Endodermal cell (in vitro differentiated cells): Measurements from ENCODE around the gene MALT1. TPM values are rescaled to one million over a fixed set of nuclear protein-coding genes. Genes with fewer than 3 reads are reported as not detected.

Experiments used
- DNase-seq: peaks from one replicate; pipeline ENCODE4 v3.0.0-alpha.2; 2017
- H3K27ac ChIP-seq: 2 replicates; pipeline ENCODE4 v1.5.1; 2013; ENCODE audit warnings: mild to moderate bottlenecking, low read depth, low read length, moderate library complexity
- H3K27me3 ChIP-seq: 2 replicates; pipeline ENCODE4 v1.6.1; 2013; ENCODE audit warnings: mild to moderate bottlenecking, low read length, moderate library complexity; ENCODE audit not compliant: insufficient read depth, control insufficient read depth, poor library complexity, severe bottlenecking
- H3K36me3 ChIP-seq: 2 replicates; pipeline ENCODE4 v1.7.0; 2013; ENCODE audit warnings: mild to moderate bottlenecking, low read length, moderate library complexity; ENCODE audit not compliant: control insufficient read depth, insufficient read depth
- H3K4me1 ChIP-seq: one replicate; pipeline ENCODE4 v1.7.0; 2013; ENCODE audit warnings: low read length; ENCODE audit not compliant: control insufficient read depth, insufficient read depth
- H3K4me3 ChIP-seq: 2 replicates; pipeline ENCODE4 v1.5.1; 2013; ENCODE audit warnings: mild to moderate bottlenecking, low read length, moderate library complexity
- H3K9ac ChIP-seq: 2 replicates; pipeline ENCODE4 v1.6.1; 2013; ENCODE audit warnings: mild to moderate bottlenecking, low read length, moderate library complexity; ENCODE audit not compliant: poor library complexity, severe bottlenecking; ENCODE audit errors: extremely low read depth
- H3K9me3 ChIP-seq: 2 replicates; pipeline ENCODE4 v1.6.1; 2013; ENCODE audit warnings: mild to moderate bottlenecking, low read length, moderate library complexity; ENCODE audit not compliant: control insufficient read depth
- H3K27ac Mint-ChIP-seq: 2 replicates; pipeline ENCODE4 v1.8.0; 2020; ENCODE audit warnings: mixed read lengths
- H3K27me3 Mint-ChIP-seq: 2 replicates; pipeline ENCODE4 v1.8.0; 2021; ENCODE audit warnings: mild to moderate bottlenecking, mixed read lengths; ENCODE audit not compliant: insufficient read depth
- H3K36me3 Mint-ChIP-seq: 2 replicates; pipeline ENCODE4 v1.8.0; 2020; ENCODE audit warnings: low read depth, mixed read lengths
- H3K4me1 Mint-ChIP-seq: 2 replicates; pipeline ENCODE4 v1.8.0; 2020; ENCODE audit warnings: mixed read lengths
- H3K4me3 Mint-ChIP-seq: 2 replicates; pipeline ENCODE4 v1.8.0; 2020; ENCODE audit warnings: mild to moderate bottlenecking, moderate library complexity, mixed read lengths
- H3K9me3 Mint-ChIP-seq: 2 replicates; pipeline ENCODE4 v1.8.0; 2020; ENCODE audit warnings: mild to moderate bottlenecking, mixed read lengths
- CTCF ChIP-seq: fragments of 200-600 bp; sonication (generic); conservative IDR thresholded peaks from 2 replicates; pipeline ENCODE4 v1.5.0; 2021; ENCODE audit warnings: antibody characterized with exemption, mild to moderate bottlenecking
- WGBS, 2 experiments: methylation state at CpG; one replicate each; pipeline versions ENCODE4 v1.1.5 to v1.1.7; 2013; ENCODE audit warnings: missing lambda C conversion rate in 2 of 2, mixed read lengths in 1 of 2; ENCODE audit not compliant: insufficient coverage in 1 of 2, insufficient read length in 1 of 2; 5-methylcytosine and 5-hydroxymethylcytosine counted together
- total RNA-seq, 2 donors: library from RNA; stranded (reverse); fragmentation: NEBNext Ultra II Directional in 1 of 2; extraction: Animal tissue kit (Norgen Biotek cat#: 25700) in 1 of 2; gene quantifications; 2 replicates in 1 of 2; 3 replicates in 1 of 2; pipeline ENCODE4 v1.2.1, GENCODE V29; 2021

MALT1 gene
- total RNA-seq, 2 donors from 2014 or later, result 14.0 to 22.1 TPM

DNA sequence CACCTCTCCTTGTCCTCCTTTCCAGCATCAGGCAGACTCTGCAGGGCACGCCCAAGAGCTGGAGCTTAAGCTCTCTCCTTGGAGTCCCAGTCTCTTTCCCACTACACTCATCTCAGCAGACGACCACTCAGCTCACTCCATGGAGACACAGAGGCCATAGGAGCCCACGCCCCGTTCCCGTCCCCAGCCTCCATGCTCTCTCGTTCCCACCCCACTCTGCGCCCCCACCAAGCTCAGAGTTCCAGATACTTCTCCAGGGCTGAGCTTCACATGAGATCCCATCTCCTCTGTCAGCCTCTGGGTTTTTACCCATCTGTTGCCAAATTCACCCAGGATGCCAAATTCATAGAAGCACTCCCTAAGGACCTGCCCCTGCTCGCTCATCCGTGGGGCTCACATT is 87.3 kb downstream of the MALT1 start:
- WGBS, 2 experiments, result 92 to 98% methylated on average over 5 to 9 of the region's 9 CpGs
- peaks cover 4% of the 10 kb centered on the region for H3K27me3 ChIP-seq
- Mint-ChIP-seq H3K36me3 (no peaks in the 10 kb centered on the region), H3K4me3 (no peak overlapping the region), H3K27ac (no peak overlapping the region), H3K27me3 (peaks cover 21% of the 10 kb centered on the region), H3K4me1 (peaks cover 3% of the 10 kb centered on the region), H3K9me3 (no peaks in the 10 kb centered on the region)
- no peak overlapping the region for H3K4me3 ChIP-seq
- H3K4me1 ChIP-seq, result peaks cover 6% of the 10 kb centered on the region
- H3K9ac ChIP-seq, result no peak overlapping the region
- no peak for TF ChIP-seq CTCF
- DNase-seq, result no peak
- H3K36me3 ChIP-seq, result no peaks in the 10 kb centered on the region
- H3K9me3 ChIP-seq, result no peaks in the 10 kb centered on the region
- H3K27ac ChIP-seq, result no peak overlapping the region

GRCh38 chr18:58761241-58761969 is 90.1 kb downstream of the MALT1 start:
- H3K27ac Mint-ChIP-seq, result no peak overlapping the region
- H3K4me3 Mint-ChIP-seq, result no peak overlapping the region
- TF ChIP-seq CTCF, result no peak
- no peak overlapping the region for H3K9ac ChIP-seq
- no peaks in the 10 kb centered on the region for H3K36me3 Mint-ChIP-seq
- H3K9me3 Mint-ChIP-seq, result no peaks in the 10 kb centered on the region
- H3K9me3 ChIP-seq, result no peaks in the 10 kb centered on the region
- H3K27ac ChIP-seq, result no peak overlapping the region
- peaks cover 29% of the 10 kb centered on the region for H3K27me3 Mint-ChIP-seq
- peaks cover 13% of the 10 kb centered on the region for H3K27me3 ChIP-seq
- no peaks in the 10 kb centered on the region for H3K36me3 ChIP-seq
- H3K4me1 ChIP-seq, result peaks cover 6% of the 10 kb centered on the region
- WGBS, 2 experiments, result 94 to 97% methylated on average over 5 to 14 of the region's 14 CpGs
- H3K4me3 ChIP-seq, result no peak overlapping the region
- peaks cover 3% of the 10 kb centered on the region for H3K4me1 Mint-ChIP-seq
- DNase-seq, result peak; percentile 18

DNA sequence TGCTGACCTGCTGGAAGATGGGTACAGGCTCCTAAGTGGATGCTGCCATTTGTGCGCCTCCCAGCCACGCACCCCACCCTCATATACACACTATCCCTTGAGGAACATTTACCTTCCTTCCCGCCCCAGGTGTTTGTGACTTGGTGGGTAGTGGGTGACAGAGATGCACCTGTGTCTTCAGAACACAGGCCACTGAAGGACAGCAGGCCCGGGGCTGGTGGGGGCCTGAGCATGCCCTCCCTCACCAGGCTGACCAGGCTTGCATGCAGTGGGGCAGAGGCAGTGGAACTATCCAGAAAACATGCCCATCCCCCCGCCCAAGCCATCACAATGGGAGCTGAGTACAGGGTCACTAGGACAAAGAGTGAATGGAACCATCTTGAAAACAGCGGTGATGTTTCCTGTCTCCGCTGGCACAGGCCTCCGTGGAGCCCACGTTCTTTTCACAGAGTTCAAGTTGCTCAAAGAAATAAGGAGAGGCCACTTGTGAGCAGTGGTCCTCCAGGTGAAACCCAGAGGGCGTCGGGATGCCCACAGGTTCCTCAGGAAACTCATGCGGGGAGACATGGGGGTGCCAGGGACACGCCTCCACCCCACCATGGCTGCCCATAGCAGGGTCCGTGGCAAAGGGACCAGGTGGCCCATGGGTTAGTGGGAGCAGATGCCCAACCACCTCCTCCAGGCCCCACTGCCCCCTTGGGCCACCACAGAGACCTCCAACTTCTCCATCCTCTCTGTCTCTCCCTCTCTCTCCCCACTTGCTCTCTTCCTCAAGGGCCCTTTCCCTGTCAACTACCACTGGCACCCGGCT is 90.9 kb downstream of the MALT1 start:
- peak; percentile 44 for DNase-seq
- H3K4me1 Mint-ChIP-seq, result peaks cover 3% of the 10 kb centered on the region
- Histone ChIP-seq H3K4me1 (peaks cover 6% of the 10 kb centered on the region), H3K4me3 (no peak overlapping the region), H3K27me3 (peaks cover 14% of the 10 kb centered on the region), H3K9ac (no peak overlapping the region), H3K36me3 (no peaks in the 10 kb centered on the region), H3K9me3 (no peaks in the 10 kb centered on the region), H3K27ac (no peak overlapping the region)
- WGBS, 2 experiments, result 95 to 98% methylated on average over 8 to 15 of the region's 15 CpGs
- no peaks in the 10 kb centered on the region for H3K36me3 Mint-ChIP-seq
- no peak overlapping the region for H3K4me3 Mint-ChIP-seq
- no peak overlapping the region for H3K27ac Mint-ChIP-seq
- H3K9me3 Mint-ChIP-seq, result no peaks in the 10 kb centered on the region
- peaks cover 35% of the 10 kb centered on the region for H3K27me3 Mint-ChIP-seq
- no peak for TF ChIP-seq CTCF
